Measurements from ENCODE around the gene PAXIP1.

DNA sequence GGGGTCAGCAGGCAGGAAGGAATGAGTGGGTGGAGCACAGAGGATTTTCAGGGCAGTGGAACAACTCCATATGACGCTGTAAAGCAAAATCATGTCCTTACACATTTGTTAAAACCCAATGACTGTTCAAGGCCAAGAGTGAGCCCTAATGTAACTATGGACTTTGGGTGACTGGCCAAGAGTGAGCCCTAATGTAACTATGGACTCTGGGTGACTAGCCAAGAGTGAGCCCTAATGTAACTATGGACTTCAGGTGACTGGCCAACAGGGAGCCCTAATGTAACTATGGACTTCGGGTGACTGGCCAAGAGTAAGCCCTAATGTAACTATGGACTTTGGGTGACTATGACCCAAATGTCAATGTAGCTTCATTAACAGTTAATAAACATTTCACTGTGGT lies 52.0 kb downstream of the PAXIP1 start:
- TF ChIP-seq CTCF (conservative IDR thresholded peaks at IDR 0.05 in 1 of 2, IDR thresholded peaks at IDR 0.05 in 1 of 2; ENCODE audit: extremely low read depth in 1 of 2, insufficient read depth in 1 of 2, low read depth in 1 of 2, low read length in 2 of 2) (no peak), EZH2 (IDR thresholded peaks at IDR 0.05; ENCODE audit: borderline replicate concordance, low read length) (no peak)
